ENCODE results near the gene UMODL1.

UMODL1 gene

GRCh38 chr21:42145569-42146272 lies 74.6 kb downstream of the UMODL1 start:
- DNase-seq, result peak in 46 of 56 donors; percentile 21 to 77 (median 45)

- DNase-seq, result no peak
Measured at GRCh38 chr21:42146273-42146805, 75.2 kb downstream of the UMODL1 start.

- DNase-seq, result no peak
Measured at GRCh38 chr21:42146821-42147220, 75.7 kb downstream of the UMODL1 start.

- DNase-seq, result no peak
Measured at GRCh38 chr21:42147386-42148020, 76.4 kb downstream of the UMODL1 start.

- DNase-seq, result no peak
Measured at GRCh38 chr21:42148097-42148496, 77.0 kb downstream of the UMODL1 start.

- no peak for DNase-seq
Measured at GRCh38 chr21:42148584-42148983, 77.5 kb downstream of the UMODL1 start.

GRCh38 chr21:42149656-42150473 lies 78.7 kb downstream of the UMODL1 start:
- no peak for DNase-seq

- no peak for DNase-seq
Measured at GRCh38 chr21:42150474-42151085, 79.5 kb downstream of the UMODL1 start.

- DNase-seq, result no peak
Measured at GRCh38 chr21:42151148-42151947, 80.2 kb downstream of the UMODL1 start.

- DNase-seq, result no peak
Measured at GRCh38 chr21:42151948-42152220, 80.8 kb downstream of the UMODL1 start.

- DNase-seq, result no peak
Measured at GRCh38 chr21:42153046-42153686, 82.0 kb downstream of the UMODL1 start.

GRCh38 chr21:42153746-42154145 lies 82.6 kb downstream of the UMODL1 start:
- DNase-seq, result no peak

- DNase-seq, result no peak
Measured at GRCh38 chr21:42154237-42155044, 83.3 kb downstream of the UMODL1 start.

GRCh38 chr21:42155045-42155855 lies 84.1 kb downstream of the UMODL1 start:
- DNase-seq, result no peak

- DNase-seq, result peak in 54 of 56 donors; percentile 44 to 96 (median 90)
Measured at GRCh38 chr21:42156690-42157605, 85.8 kb downstream of the UMODL1 start.

GRCh38 chr21:42157606-42158310 lies 86.6 kb downstream of the UMODL1 start:
- DNase-seq, result no peak

GRCh38 chr21:42158846-42159245 lies 87.7 kb downstream of the UMODL1 start:
- DNase-seq, result no peak
